Hindlimb muscle (tissue), 1 donor: Measurements from ENCODE around the gene FAM187B. TPM values are rescaled to one million over a fixed set of nuclear protein-coding genes. Genes with fewer than 3 reads are reported as not detected.

Experiments
- DNase-seq: peaks from one replicate; pipeline ENCODE4 v3.0.0-alpha.2; 2013
- polyA plus RNA-seq: library from polyadenylated mRNA; unstranded; fragments of 120-200 nt; gene quantifications from one replicate; pipeline ENCODE4 v1.2.1, GENCODE V29; 2013; ENCODE audit not compliant: insufficient read length

The FAM187B gene
- polyA plus RNA-seq, 1 donor, result not detected

GRCh38 chr19:35177377-35178274 is 50.9 kb downstream of the FAM187B start:
- no peak for DNase-seq

- DNase-seq, result no peak
Measured at GRCh38 chr19:35176181-35176570, 52.4 kb downstream of the FAM187B start.

Other genes starting within 250 kb of the FAM187B start
- gene GRAMD1A, start 228.4 kb downstream of the FAM187B start, polyA plus RNA-seq, result 48.5 TPM
- 7.2 TPM for gene SCN1B, start 198.3 kb downstream of the FAM187B start, polyA plus RNA-seq
- 0.36 TPM for gene HPN, start 187.0 kb downstream of the FAM187B start, polyA plus RNA-seq
- 0.97 TPM for gene FXYD3, start 112.9 kb downstream of the FAM187B start, polyA plus RNA-seq
- 13.2 TPM for gene LGI4, start 93.7 kb downstream of the FAM187B start, polyA plus RNA-seq
- gene FXYD1, start 89.9 kb downstream of the FAM187B start, polyA plus RNA-seq, result 281 TPM
- gene FXYD7, start 85.5 kb downstream of the FAM187B start, polyA plus RNA-seq, result 0.65 TPM
- gene FXYD5, start 74.0 kb downstream of the FAM187B start, polyA plus RNA-seq, result 22.3 TPM
- 5.3 TPM for gene LSR, start 20.3 kb upstream of the FAM187B start, polyA plus RNA-seq
- 119 TPM for gene USF2, start 40.2 kb upstream of the FAM187B start, polyA plus RNA-seq
- 0.31 TPM for gene HAMP, start 53.8 kb upstream of the FAM187B start, polyA plus RNA-seq
- 0.84 TPM for gene MAG, start 63.4 kb upstream of the FAM187B start, polyA plus RNA-seq
- gene CD22, start 100.4 kb upstream of the FAM187B start, polyA plus RNA-seq, result 0.72 TPM
- not detected for gene FFAR1, start 119.2 kb upstream of the FAM187B start, polyA plus RNA-seq
- not detected for gene FFAR3, start 129.7 kb upstream of the FAM187B start, polyA plus RNA-seq
- gene GPR42, start 142.3 kb upstream of the FAM187B start, polyA plus RNA-seq, result not detected
- 0.65 TPM for gene FFAR2, start 219.5 kb upstream of the FAM187B start, polyA plus RNA-seq